Measurements from ENCODE around the gene TCP10L.

DNA sequence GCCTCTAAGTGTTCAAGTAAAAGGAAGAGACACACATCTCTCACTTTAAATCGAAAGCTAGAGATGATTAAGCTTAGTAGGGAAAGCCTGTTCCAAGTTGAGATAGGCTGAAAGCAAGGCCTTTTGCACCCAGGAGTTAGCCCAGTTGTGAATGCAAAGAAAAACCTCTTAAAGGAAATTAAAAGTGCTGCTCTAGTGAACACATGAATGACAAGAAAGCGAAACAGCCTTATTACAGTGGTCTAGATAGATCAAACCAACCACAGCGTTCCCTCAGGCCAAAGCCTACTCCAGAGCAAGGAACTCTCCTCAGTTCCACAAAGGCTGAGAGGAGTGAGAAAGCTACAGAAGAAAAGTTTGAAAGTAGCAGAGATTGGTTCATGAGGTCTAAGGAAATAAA lies 14.9 kb downstream of the TCP10L start:
- TF ChIP-seq, protein P1, sequence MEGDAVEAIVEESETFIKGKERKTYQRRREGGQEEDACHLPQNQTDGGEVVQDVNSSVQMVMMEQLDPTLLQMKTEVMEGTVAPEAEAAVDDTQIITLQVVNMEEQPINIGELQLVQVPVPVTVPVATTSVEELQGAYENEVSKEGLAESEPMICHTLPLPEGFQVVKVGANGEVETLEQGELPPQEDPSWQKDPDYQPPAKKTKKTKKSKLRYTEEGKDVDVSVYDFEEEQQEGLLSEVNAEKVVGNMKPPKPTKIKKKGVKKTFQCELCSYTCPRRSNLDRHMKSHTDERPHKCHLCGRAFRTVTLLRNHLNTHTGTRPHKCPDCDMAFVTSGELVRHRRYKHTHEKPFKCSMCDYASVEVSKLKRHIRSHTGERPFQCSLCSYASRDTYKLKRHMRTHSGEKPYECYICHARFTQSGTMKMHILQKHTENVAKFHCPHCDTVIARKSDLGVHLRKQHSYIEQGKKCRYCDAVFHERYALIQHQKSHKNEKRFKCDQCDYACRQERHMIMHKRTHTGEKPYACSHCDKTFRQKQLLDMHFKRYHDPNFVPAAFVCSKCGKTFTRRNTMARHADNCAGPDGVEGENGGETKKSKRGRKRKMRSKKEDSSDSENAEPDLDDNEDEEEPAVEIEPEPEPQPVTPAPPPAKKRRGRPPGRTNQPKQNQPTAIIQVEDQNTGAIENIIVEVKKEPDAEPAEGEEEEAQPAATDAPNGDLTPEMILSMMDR (IDR thresholded peaks at IDR 0.05), result no peak
- TF ChIP-seq POLR2A (IDR thresholded peaks at IDR 0.05), result no peak
